Keratinocyte (primary cell): ENCODE data around the gene OSGIN1.

Experiments
- CTCF ChIP-seq, 3 experiments: IDR thresholded peaks in 1 of 3; conservative IDR thresholded peaks in 1 of 3; optimal IDR thresholded peaks in 1 of 3; 2 replicates in 2 of 3; 3 replicates in 1 of 3; pipeline versions ENCODE3 to v1.5.1; 2011; ENCODE audit warnings: low read length in 3 of 3, mild to moderate bottlenecking in 3 of 3, moderate library complexity in 2 of 3, control low read depth in 1 of 3, inconsistent platforms in 1 of 3; ENCODE audit not compliant: insufficient read depth in 2 of 3; ENCODE audit errors: extremely low read depth in 1 of 3
- EZH2 ChIP-seq: IDR thresholded peaks from one replicate; pipeline ENCODE4 v1.6.1; 2012; ENCODE audit warnings: inconsistent platforms, mild to moderate bottlenecking, low read length, moderate library complexity

- no peak for TF ChIP-seq CTCF (optimal IDR thresholded peaks at IDR 0.05 in 1 of 3, IDR thresholded peaks at IDR 0.05 in 1 of 3, conservative IDR thresholded peaks at IDR 0.05 in 1 of 3; ENCODE audit: extremely low read depth in 1 of 3, insufficient read depth in 2 of 3, low read length in 3 of 3)
- TF ChIP-seq EZH2: no peak
These were observed 3.4 kb upstream of the OSGIN1 start for GRCh38 chr16:83949724-83950001.
